Fibroblast of skin of abdomen (primary cell): Measurements from ENCODE around the gene TEX2.

Experiments used
- DNase-seq: peaks from one replicate; pipeline ENCODE4 v3.0.0-alpha.2; 2013

TEX2 gene

GRCh38 chr17:64269687-64270649 is 6.9 kb upstream of the TEX2 start:
- no peak for DNase-seq

- no peak for DNase-seq
These were observed 1.8 kb upstream of the TEX2 start for GRCh38 chr17:64264891-64265290.

- DNase-seq = no peak
These were observed 661 bp downstream of the TEX2 start for GRCh38 chr17:64262198-64262999.

- no peak for DNase-seq
These were observed 1.5 kb downstream of the TEX2 start for GRCh38 chr17:64261417-64262145.

GRCh38 chr17:64260886-64261285 is 2.2 kb downstream of the TEX2 start:
- DNase-seq = no peak

GRCh38 chr17:64259922-64260321 is 3.1 kb downstream of the TEX2 start:
- peak; percentile 43 for DNase-seq

- DNase-seq = no peak
These were observed 3.6 kb downstream of the TEX2 start for GRCh38 chr17:64259426-64259825.

GRCh38 chr17:64256913-64257807 is 5.9 kb downstream of the TEX2 start:
- DNase-seq = no peak

- DNase-seq = no peak
These were observed 7.3 kb downstream of the TEX2 start for GRCh38 chr17:64255764-64256163.

GRCh38 chr17:64254755-64255154 is 8.3 kb downstream of the TEX2 start:
- DNase-seq = no peak

- DNase-seq = no peak
These were observed 9.6 kb downstream of the TEX2 start for GRCh38 chr17:64253470-64253869.

GRCh38 chr17:64252831-64253230 is 10.2 kb downstream of the TEX2 start:
- DNase-seq = peak; percentile 57

GRCh38 chr17:64250233-64250835 is 12.7 kb downstream of the TEX2 start:
- DNase-seq = no peak

GRCh38 chr17:64247836-64248235 is 15.2 kb downstream of the TEX2 start:
- DNase-seq = no peak

- peak; percentile 67 for DNase-seq
These were observed 17.6 kb downstream of the TEX2 start for GRCh38 chr17:64245218-64246145.

GRCh38 chr17:64244165-64244564 is 18.9 kb downstream of the TEX2 start:
- DNase-seq = peak; percentile 77

GRCh38 chr17:64243340-64243739 is 19.7 kb downstream of the TEX2 start:
- no peak for DNase-seq

- DNase-seq = no peak
These were observed 20.4 kb downstream of the TEX2 start for GRCh38 chr17:64242633-64243032.

GRCh38 chr17:64240741-64241347 is 22.2 kb downstream of the TEX2 start:
- DNase-seq = peak; percentile 98

GRCh38 chr17:64240261-64240740 is 22.8 kb downstream of the TEX2 start:
- peak; percentile 38 for DNase-seq
